A549 (cell line): Measurements from ENCODE around the gene LRFN2. TPM values are rescaled to one million over a fixed set of nuclear protein-coding genes. Genes with fewer than 3 reads are reported as not detected.

Source experiments
- ATAC-seq, 2 experiments: fragments of 200-7000 bp in 1 of 2; fragments of >200 bp in 1 of 2; cut with Nextera tagmentation in 1 of 2; cut with Tn5 transposase in 1 of 2; 3 replicates each; pipeline versions ENCODE4 v1.8.0 to v1.9.1; 2018 to 2020; ENCODE audit warnings: mild to moderate bottlenecking in 1 of 2, moderate library complexity in 1 of 2
- CTCF ChIA-PET: fragments of 300-600 bp; sonication (Branson Sonifier 250); formaldehyde crosslinking; extraction: SDS; loops from one replicate; lab custom pipeline; 2021; ENCODE audit warnings: antibody characterized with exemption, inconsistent platforms; lab: Yijun Ruan, JAX
- POLR2A ChIA-PET: fragments of 350-600 bp; formaldehyde crosslinking; extraction: SDS; loops from one replicate; lab custom pipeline; 2021; ENCODE audit warnings: antibody characterized with exemption, inconsistent platforms; lab: Yijun Ruan, JAX
- DNase-seq, 2 experiments: peaks; one replicate each; pipeline versions ENCODE4 v3.0.0 to v3.0.0-alpha.2; 2011 to 2016; ENCODE audit warnings: low read depth in 1 of 2, low spot score in 1 of 2
- FAIRE-seq: peaks from 2 replicates; lab custom pipeline; 2011; peaks lifted over from hg19 to GRCh38; lab: Jason Lieb, UNC
- H3K27ac ChIP-seq, 2 experiments: fragments of >200 bp; sonication (Bioruptor Twin); formaldehyde crosslinking; 3 replicates each; pipeline ENCODE4 v1.5.1; 2016 to 2017
- H3K4me1 ChIP-seq: fragments of >200 bp; sonication (Bioruptor Twin); formaldehyde crosslinking; 3 replicates; pipeline ENCODE4 v1.6.1; 2016
- H3K4me2 ChIP-seq: fragments of >200 bp; sonication (Bioruptor Twin); formaldehyde crosslinking; 3 replicates; pipeline ENCODE4 v1.6.1; 2016
- H3K4me3 ChIP-seq: fragments of >200 bp; sonication (Bioruptor Twin); formaldehyde crosslinking; 3 replicates; pipeline ENCODE4 v1.5.1; 2016
- H3K9me3 ChIP-seq: fragments of >200 bp; sonication (Bioruptor Twin); formaldehyde crosslinking; 3 replicates; pipeline ENCODE4 v1.6.1; 2016
- CBX2 ChIP-seq: fragments of 200-600 bp; sonication (generic); IDR thresholded peaks from 2 replicates; pipeline ENCODE4 v1.6.1; 2016; ENCODE audit warnings: low read depth, mild to moderate bottlenecking, borderline replicate concordance
- CHD2 ChIP-seq: fragments of 150-350 bp; IDR thresholded peaks from 2 replicates; pipeline ENCODE4 v1.6.1; 2014; ENCODE audit warnings: low read length; ENCODE audit not compliant: partially characterized antibody
- CHD4 ChIP-seq: fragments of 200-600 bp; sonication (generic); IDR thresholded peaks from 2 replicates; pipeline ENCODE4 v1.6.1; 2016; ENCODE audit warnings: antibody characterized with exemption, mild to moderate bottlenecking, borderline replicate concordance
- CTCF ChIP-seq: fragments of >200 bp; sonication (Bioruptor Twin); formaldehyde crosslinking; IDR thresholded peaks from 3 replicates; pipeline ENCODE4 v1.5.1; 2016
- FOXS1 ChIP-seq: fragments of 250-450 bp; sonication (Bioruptor Pico); IDR thresholded peaks from 2 replicates; pipeline ENCODE4 v1.5.0; 2020; ENCODE audit warnings: mild to moderate bottlenecking, moderate library complexity
- HDAC2 ChIP-seq: fragments of 200-600 bp; sonication (generic); IDR thresholded peaks from 2 replicates; pipeline ENCODE4 v1.6.1; 2016
- HEYL ChIP-seq: fragments of 250-450 bp; sonication (Bioruptor Pico); IDR thresholded peaks from 2 replicates; pipeline ENCODE4 v1.8.0; 2021; ENCODE audit warnings: mild to moderate bottlenecking, moderate library complexity
- HOXA7 ChIP-seq: fragments of 250-450 bp; sonication (Bioruptor Pico); IDR thresholded peaks from 2 replicates; pipeline ENCODE4 v1.5.0; 2020; ENCODE audit warnings: mild to moderate bottlenecking, moderate library complexity
- HOXB5 ChIP-seq: fragments of 250-450 bp; sonication (Bioruptor Pico); IDR thresholded peaks from 2 replicates; pipeline ENCODE4 v1.5.0; 2020; ENCODE audit warnings: mild to moderate bottlenecking, moderate library complexity
- JUN ChIP-seq, 2 experiments: fragments of >200 bp; sonication (Bioruptor Twin); formaldehyde crosslinking; IDR thresholded peaks; 2 replicates in 1 of 2; 3 replicates in 1 of 2; pipeline ENCODE4 v1.6.1; 2016 to 2017
- JUNB ChIP-seq: fragments of >200 bp; sonication (Bioruptor Twin); formaldehyde crosslinking; IDR thresholded peaks from 2 replicates; pipeline ENCODE4 v1.6.1; 2016
- KDM1A ChIP-seq: fragments of 200-600 bp; sonication (generic); IDR thresholded peaks from 2 replicates; pipeline ENCODE4 v1.6.1; 2016; ENCODE audit warnings: low read depth, mild to moderate bottlenecking
- KDM5A ChIP-seq: fragments of 200-600 bp; sonication (generic); IDR thresholded peaks from 2 replicates; pipeline ENCODE4 v1.6.1; 2016; ENCODE audit warnings: antibody characterized with exemption, mild to moderate bottlenecking
- MAFK ChIP-seq: fragments of 450-650 bp; IDR thresholded peaks from 2 replicates; pipeline ENCODE4 v1.6.1; 2014; ENCODE audit not compliant: partially characterized antibody
- MYC ChIP-seq: IDR thresholded peaks from 2 replicates; pipeline ENCODE4 v1.6.1; 2012; ENCODE audit warnings: mild to moderate bottlenecking, inconsistent platforms, low read length, improper control_type of control experiment, borderline replicate concordance
- POLR2AphosphoS2 ChIP-seq: conservative IDR thresholded peaks from 2 replicates; pipeline ENCODE4 v1.6.1; 2012; ENCODE audit warnings: low read length, improper control_type of control experiment, inconsistent platforms
- RARB ChIP-seq: fragments of 250-450 bp; sonication (Bioruptor Pico); IDR thresholded peaks from 2 replicates; pipeline ENCODE4 v1.8.0; 2021; ENCODE audit warnings: mild to moderate bottlenecking, moderate library complexity
- RCOR1 ChIP-seq: fragments of 150-350 bp; IDR thresholded peaks from 2 replicates; pipeline ENCODE4 v1.6.1; 2014; ENCODE audit warnings: antibody characterized with exemption, low read length, low read depth
- RFX5 ChIP-seq: fragments of 450-650 bp; IDR thresholded peaks from 2 replicates; pipeline ENCODE4 v1.7.1; 2014; ENCODE audit warnings: antibody characterized with exemption, mild to moderate bottlenecking, moderate library complexity
- SMC3 ChIP-seq: fragments of >200 bp; sonication (Bioruptor Twin); formaldehyde crosslinking; IDR thresholded peaks from 3 replicates; pipeline ENCODE4 v1.6.1; 2018; ENCODE audit warnings: inconsistent platforms
- ZFP36 ChIP-seq: fragments of 450-650 bp; IDR thresholded peaks from 2 replicates; pipeline ENCODE4 v1.6.1; 2014; ENCODE audit warnings: borderline replicate concordance; ENCODE audit not compliant: partially characterized antibody
- ZNF302 ChIP-seq: fragments of 250-450 bp; sonication (Bioruptor Pico); IDR thresholded peaks from 2 replicates; pipeline ENCODE4 v1.9.0; 2021; ENCODE audit warnings: inconsistent platforms, mild to moderate bottlenecking, moderate library complexity
- WGBS: methylation state at CpG from one replicate; pipeline ENCODE4 v1.1.6; 2017; ENCODE audit errors: missing lambda C conversion rate; 5-methylcytosine and 5-hydroxymethylcytosine counted together
- polyA plus RNA-seq, 4 experiments: library from polyadenylated mRNA; depleted of rRNA in 3 of 4; stranded (reverse); fragments of >200 nt; fragmentation: RNase III in 1 of 4; extraction: RNeasy Plus Mini Kit Qiagen cat#74134 plus additional on column Dnase treatment in 1 of 4; gene quantifications; 2 replicates in 3 of 4; 3 replicates in 1 of 4; pipeline ENCODE4 v1.2.3, GENCODE V29; 2011 to 2017

Gene LRFN2
- polyA plus RNA-seq, 2 of the 4 experiments (the other 2 are of a cell fraction) = not detected

- no peak for ATAC-seq
- Histone ChIP-seq H3K27ac (no peak overlapping the region), H3K4me3 (no peak overlapping the region), H3K9me3 (no peaks in the 10 kb centered on the region), H3K4me2 (no peak overlapping the region)
- no peak for FAIRE-seq
- CTCF ChIA-PET = no interaction called here
- 68% methylated on average over 6 of the region's 6 CpGs for WGBS
- no peak for DNase-seq
- TF ChIP-seq SMC3 = no peak
- no peak for TF ChIP-seq KDM1A
- TF ChIP-seq JUNB = no peak
- no peak for TF ChIP-seq RCOR1
- TF ChIP-seq MYC = no peak
- TF ChIP-seq HOXA7 (CRISPR knock-in tag) = no peak
- no peak for TF ChIP-seq FOXS1 (CRISPR knock-in tag)
- TF ChIP-seq HEYL = no peak
- TF ChIP-seq CTCF = no peak
- no peak for TF ChIP-seq HOXB5 (CRISPR knock-in tag)
- TF ChIP-seq, all 56 proteins: peak for 0
- POLR2A ChIA-PET = no interaction called here
- no peaks in the 10 kb centered on the region for H3K4me1 ChIP-seq
Measured at GRCh38 chr6:40432982-40433381, 154.2 kb downstream of the LRFN2 start.

GRCh38 chr6:40431706-40432105 is 155.5 kb downstream of the LRFN2 start:
- POLR2A ChIA-PET = no interaction called here

GRCh38 chr6:40427196-40427595 is 160.0 kb downstream of the LRFN2 start:
- no peak for DNase-seq
- no peak for TF ChIP-seq HOXB5 (CRISPR knock-in tag)
- TF ChIP-seq JUNB = no peak
- no peak for TF ChIP-seq RARB (CRISPR knock-in tag)
- TF ChIP-seq MAFK = no peak
- no peak for TF ChIP-seq CTCF
- TF ChIP-seq HOXA7 (CRISPR knock-in tag) = no peak
- no peak for TF ChIP-seq POLR2AphosphoS2
- no peak for TF ChIP-seq ZFP36
- no peak for TF ChIP-seq JUN (IDR thresholded peaks at IDR 0.05)
- TF ChIP-seq HDAC2 = no peak
- no peak for TF ChIP-seq KDM5A
- no peak for TF ChIP-seq CBX2
- no peak for TF ChIP-seq CHD4
- no peak for TF ChIP-seq MYC
- no peak for TF ChIP-seq CHD2
- TF ChIP-seq RFX5 = no peak
- Histone ChIP-seq H3K4me1 (no peaks in the 10 kb centered on the region), H3K27ac (no peak overlapping the region), H3K9me3 (no peaks in the 10 kb centered on the region), H3K4me2 (no peak overlapping the region), H3K4me3 (no peak overlapping the region)
- ChIA-PET POLR2A (no interaction called here), CTCF (no interaction called here)
- 74% methylated on average over 3 of the region's 3 CpGs for WGBS
- no peak for ATAC-seq
- no peak for FAIRE-seq

More at GRCh38 chr6:40431706-40432105, 155.5 kb downstream of the LRFN2 start:
- WGBS = 30% methylated on average over 2 of the region's 12 CpGs
- no peak for ATAC-seq
- Histone ChIP-seq H3K4me1 (no peaks in the 10 kb centered on the region), H3K9me3 (no peaks in the 10 kb centered on the region)
- TF ChIP-seq ZNF302 (CRISPR knock-in tag) = no peak
- TF ChIP-seq, all 56 proteins: peak for 0
- no peak overlapping the region for H3K27ac ChIP-seq
- DNase-seq (no peak), FAIRE-seq (no peak)
- H3K4me2 ChIP-seq = no peak overlapping the region
- CTCF ChIA-PET = no interaction called here
- no peak overlapping the region for H3K4me3 ChIP-seq
